Activated CD4-positive, CD25-positive, alpha-beta regulatory T cell treated with anti-CD3 and anti-CD28 coated beads, Interleukin-2, amount 50 U/mL, for 72 hours (primary cell): ENCODE measurements around the gene GIGYF2.
"Not testable (repeated sequence)": the region's sequence is repeated elsewhere in the genome, so short reads cannot be mapped to it uniquely, and the experiment has no call there.

Experiments
- DNase-seq: peaks from one replicate; pipeline ENCODE4 v3.0.0; 2021

Gene GIGYF2

DNA sequence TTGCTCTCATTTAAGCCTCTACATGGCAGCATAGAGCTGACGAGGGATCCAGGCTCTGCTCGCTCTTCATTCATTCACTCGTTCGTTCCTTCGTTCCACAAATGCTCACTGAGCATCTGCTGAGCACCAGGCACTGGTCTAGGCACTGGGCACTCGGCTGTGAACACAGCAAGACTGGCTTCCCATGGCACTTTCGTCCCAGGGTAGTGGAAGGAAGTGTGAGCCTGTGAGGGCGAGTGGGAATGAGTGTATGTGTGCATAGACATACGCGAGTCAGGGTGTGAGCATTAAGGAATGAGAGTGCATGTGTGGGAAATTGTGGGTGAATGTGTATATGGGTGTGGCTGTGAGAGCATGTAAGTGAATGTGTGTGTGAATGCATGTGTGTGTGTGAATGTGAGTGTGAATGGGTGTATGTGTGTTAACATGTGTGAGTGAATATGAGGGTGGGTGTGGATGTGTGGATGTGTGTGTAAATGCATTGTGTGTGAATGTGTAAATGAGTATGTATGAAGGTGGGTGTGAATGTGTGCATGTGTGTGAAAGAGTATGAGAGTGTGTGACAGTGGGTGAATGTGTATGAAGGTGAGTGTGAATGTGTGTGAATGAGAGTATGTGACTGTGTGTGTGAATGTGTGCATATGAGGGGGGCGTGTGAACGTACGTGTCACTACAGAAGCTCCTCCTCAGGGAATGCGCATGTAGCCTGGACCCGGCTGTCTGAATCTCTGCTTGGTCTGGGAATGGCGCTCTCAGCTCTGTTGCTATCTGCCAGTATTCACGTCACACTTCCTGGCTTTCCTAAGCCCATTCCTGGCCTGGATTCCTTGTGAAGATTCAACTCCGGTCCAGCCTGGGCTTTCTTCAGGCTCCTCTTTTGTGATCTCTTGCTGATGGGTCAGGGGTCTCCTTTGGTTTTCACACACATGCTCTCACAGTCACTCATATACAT lies 201.7 kb downstream of the GIGYF2 start:
- DNase-seq = no peak

- DNase-seq = no peak
These were observed 203.9 kb downstream of the GIGYF2 start for GRCh38 chr2:232900811-232901735.

DNA sequence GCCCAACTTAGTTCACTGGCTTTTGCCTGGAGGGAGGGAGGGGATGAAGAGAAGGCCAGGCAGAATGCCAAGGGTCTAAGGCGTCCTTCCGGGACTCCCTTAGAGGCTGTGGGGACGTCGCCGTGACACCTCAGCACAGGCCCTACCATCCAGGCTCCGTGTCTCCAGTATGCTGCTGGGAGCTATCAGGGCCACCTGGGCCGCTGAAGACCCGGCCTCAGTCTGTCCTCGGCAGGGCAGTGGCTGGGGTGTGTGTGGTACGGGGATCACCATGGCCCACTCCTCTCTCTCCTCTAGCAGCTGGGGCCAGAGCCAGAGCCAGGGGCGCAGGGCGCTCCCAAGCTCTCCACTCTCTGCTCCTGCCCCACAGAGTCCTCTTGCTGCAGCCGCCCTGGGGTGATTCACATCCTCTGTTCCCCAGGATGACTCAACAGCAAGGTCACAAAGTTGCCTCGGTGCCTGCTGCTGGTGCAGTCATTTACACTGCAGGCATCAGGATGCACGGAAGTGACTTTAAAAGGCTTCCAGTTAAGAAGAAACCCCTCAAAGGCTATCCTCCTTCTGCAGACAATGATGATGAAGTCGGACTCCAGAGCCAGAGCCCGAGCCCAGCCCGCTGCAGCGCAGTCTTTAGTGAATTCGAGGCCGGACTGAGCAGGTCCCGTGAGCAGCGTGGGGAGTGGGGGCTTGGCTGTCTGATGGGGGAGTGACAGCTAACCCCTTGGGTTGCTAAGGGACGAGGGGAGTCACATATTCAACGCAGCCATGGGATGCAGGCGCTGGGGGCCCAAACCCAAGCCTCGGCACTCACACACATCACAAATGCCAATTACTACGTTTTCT lies 204.8 kb downstream of the GIGYF2 start:
- no peak for DNase-seq

DNA sequence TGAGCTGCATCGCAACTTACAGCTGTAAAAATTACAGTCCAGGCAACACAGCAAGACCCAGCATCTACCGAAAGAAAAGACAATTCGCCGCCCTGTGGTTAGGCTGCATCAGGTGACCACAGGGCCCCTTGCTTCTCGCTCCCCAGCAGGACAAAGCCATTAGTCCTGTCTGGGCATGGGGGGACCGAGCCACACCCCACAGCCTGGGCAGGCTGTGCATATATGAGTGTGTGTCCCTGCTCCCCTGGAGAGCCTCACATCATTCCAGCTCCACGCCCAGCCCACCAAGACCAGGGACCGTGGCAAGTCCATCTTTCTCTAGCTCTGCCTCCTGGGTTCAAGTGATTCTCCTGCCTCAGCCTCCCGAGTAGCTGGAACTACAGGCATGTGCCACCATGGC lies 206.9 kb downstream of the GIGYF2 start:
- DNase-seq = no peak

GRCh38 chr2:232906867-232907717 lies 210.0 kb downstream of the GIGYF2 start:
- DNase-seq = not testable (repeated sequence)

GRCh38 chr2:232907718-232908085 lies 210.6 kb downstream of the GIGYF2 start:
- DNase-seq = not testable (repeated sequence)

GRCh38 chr2:232908695-232909094 lies 211.6 kb downstream of the GIGYF2 start:
- DNase-seq = no peak
